Esophagus squamous epithelium (tissue), 4 donors: Measurements from ENCODE around the gene ASZ1.

Experiments used
- CTCF ChIP-seq, 6 experiments: fragments of 450-650 bp in 4 of 6; fragments of 200-600 bp in 2 of 6; sonication (generic) in 2 of 6; IDR thresholded peaks; one replicate each; pipeline ENCODE4 v1.5.1; 2016 to 2019; ENCODE audit warnings: antibody characterized with exemption in 6 of 6, mild to moderate bottlenecking in 4 of 6, moderate library complexity in 4 of 6
- POLR2A ChIP-seq, 4 donors: fragments of 450-650 bp; IDR thresholded peaks; one replicate each; pipeline ENCODE4 v1.6.1; 2017; ENCODE audit warnings: antibody characterized with exemption in 4 of 4, mild to moderate bottlenecking in 4 of 4, moderate library complexity in 3 of 4

GRCh38 chr7:117444646-117445045 lies 17.4 kb upstream of the ASZ1 start:
- TF ChIP-seq CTCF (IDR thresholded peaks at IDR 0.05): no peak
- no peak for TF ChIP-seq POLR2A (IDR thresholded peaks at IDR 0.05)
